SK-N-SH (cell line): ENCODE data around the gene GYS2.

Source experiments
- CTCF ChIP-seq: fragments of 200-600 bp; sonication (generic); IDR thresholded peaks from 2 replicates; pipeline ENCODE4 v1.6.1; 2017; ENCODE audit warnings: antibody characterized with exemption, mild to moderate bottlenecking, moderate library complexity
- EP300 ChIP-seq, 2 experiments: IDR thresholded peaks; 2 replicates each; pipeline versions ENCODE4 v1.4.0 to v1.6.1; 2012; ENCODE audit warnings: borderline replicate concordance in 1 of 2, low read depth in 1 of 2, low read length in 1 of 2
- FOXM1 ChIP-seq: IDR thresholded peaks from 2 replicates; pipeline ENCODE4 v1.4.0; 2012; ENCODE audit warnings: low read depth, mild to moderate bottlenecking
- GATA2 ChIP-seq: sonication (generic); formaldehyde crosslinking; IDR thresholded peaks from 2 replicates; pipeline ENCODE4 v1.5.0; 2020; ENCODE audit warnings: mild to moderate bottlenecking, missing genetic modification reagents
- MXI1 ChIP-seq: IDR thresholded peaks from 2 replicates; pipeline ENCODE4 v1.6.1; 2012; ENCODE audit warnings: mild to moderate bottlenecking, low read depth, low read length, improper control_type of control experiment
- REST ChIP-seq: IDR thresholded peaks from 2 replicates; pipeline ENCODE4 v1.6.1; 2012; ENCODE audit warnings: mild to moderate bottlenecking, low read depth, low read length, moderate library complexity
- SIN3A ChIP-seq: IDR thresholded peaks from 2 replicates; pipeline ENCODE4 v1.6.1; 2012; ENCODE audit warnings: low read depth, mild to moderate bottlenecking, low read length, moderate library complexity, borderline replicate concordance
- TAF1 ChIP-seq: IDR thresholded peaks from 2 replicates; pipeline ENCODE4 v1.6.1; 2012; ENCODE audit warnings: low read depth, mild to moderate bottlenecking, low read length, moderate library complexity, borderline replicate concordance
- USF2 ChIP-seq: fragments of 150-350 bp; IDR thresholded peaks from 2 replicates; pipeline ENCODE4 v1.6.1; 2017; ENCODE audit warnings: antibody characterized with exemption, low read length, low read depth, borderline replicate concordance
- YY1 ChIP-seq: IDR thresholded peaks from 2 replicates; pipeline ENCODE4 v1.4.0; 2012; ENCODE audit warnings: low read depth, mild to moderate bottlenecking

- TF ChIP-seq GATA2 (CRISPR knock-in tag) (no peak), YY1 (no peak), TAF1 (no peak), SIN3A (no peak), MXI1 (no peak), REST (no peak), FOXM1 (no peak), CTCF (no peak), EP300 (IDR thresholded peaks at IDR 0.05; ENCODE audit: borderline replicate concordance in 1 of 2, low read depth in 1 of 2, low read length in 1 of 2) (no peak), USF2 (no peak)
These were observed 98.8 kb downstream of the GYS2 start for GRCh38 chr12:21505888-21506287.
